Left hindlimb (tissue), 1 donor: ENCODE data around the gene TAAR1.
"Not testable (repeated sequence)": the region's sequence is repeated elsewhere in the genome, so short reads cannot be mapped to it uniquely, and the experiment has no call there.

Experiments used
- DNase-seq: peaks from one replicate; pipeline ENCODE4 v3.0.0-alpha.2; 2018

TAAR1 gene

DNA sequence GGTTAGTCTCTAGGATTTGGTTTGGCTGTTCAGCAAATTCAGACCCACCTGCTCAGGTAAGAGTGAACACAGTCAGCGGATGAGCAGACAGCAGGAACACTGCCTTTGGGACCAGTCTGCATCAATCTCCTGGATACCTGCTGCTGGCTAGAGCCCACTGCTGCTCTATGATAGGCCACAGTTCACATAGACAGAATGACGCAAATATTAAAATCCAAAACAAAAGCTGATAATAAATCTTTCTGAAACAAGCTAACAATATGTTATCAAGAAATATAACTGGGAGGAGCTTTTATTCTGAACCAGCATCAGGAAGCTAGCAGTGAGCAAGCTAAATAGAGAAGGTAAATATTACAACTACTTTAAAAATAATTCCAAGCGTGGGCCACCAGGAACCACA is at the start of gene TAAR1:
TSS of gene TAAR1 (minus strand) at position 101 of the 400 bp plus-strand sequence. CDS start 13,179 bp downstream, outside the sequence.
- no peak for DNase-seq

DNA sequence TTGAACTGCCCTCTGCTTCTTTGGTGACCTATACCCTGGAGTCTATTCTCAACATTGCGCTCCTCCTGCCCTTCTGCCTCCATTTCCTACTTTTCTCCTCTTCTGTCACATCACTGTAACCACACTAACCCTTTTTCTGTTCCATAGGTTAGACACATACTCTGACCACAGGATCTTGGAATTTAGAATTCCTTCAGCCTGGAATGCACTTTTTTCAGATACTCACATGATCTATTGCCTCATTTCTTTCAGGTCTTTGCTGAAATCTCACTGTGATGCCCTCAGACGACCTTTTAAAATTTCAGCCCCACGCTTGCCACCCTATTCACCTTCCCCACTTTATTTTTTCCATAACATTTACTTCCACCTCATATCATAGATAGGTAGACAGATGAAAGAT is 49.8 kb upstream of the TAAR1 start:
- DNase-seq, result no peak

- DNase-seq, result no peak
Measured at GRCh38 chr6:132708002-132708401, 49.0 kb upstream of the TAAR1 start.

GRCh38 chr6:132706756-132707155 is 47.8 kb upstream of the TAAR1 start:
- not testable (repeated sequence) for DNase-seq

- DNase-seq, result no peak
Measured at GRCh38 chr6:132703936-132704335, 45.0 kb upstream of the TAAR1 start.

- DNase-seq, result no peak
Measured at GRCh38 chr6:132698608-132699007, 39.6 kb upstream of the TAAR1 start.

DNA sequence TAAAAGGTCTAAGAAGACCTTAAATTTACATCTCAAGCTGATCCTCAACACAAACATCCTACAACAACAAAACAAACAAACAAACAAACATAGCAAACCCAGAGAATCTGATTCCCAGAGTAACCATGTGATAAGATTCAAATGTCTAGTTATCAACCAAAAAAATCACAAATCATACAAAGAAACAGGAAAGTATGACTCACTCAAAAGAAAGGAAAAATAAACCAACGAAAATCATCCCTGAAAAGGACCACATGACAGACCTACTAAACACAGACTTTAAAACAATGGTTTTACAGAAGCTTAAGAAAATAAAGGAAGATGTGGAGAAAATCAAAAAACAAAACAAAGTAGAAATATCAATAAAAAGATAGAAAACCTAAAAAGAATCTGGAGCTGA is 36.8 kb upstream of the TAAR1 start:
- DNase-seq, result no peak

DNA sequence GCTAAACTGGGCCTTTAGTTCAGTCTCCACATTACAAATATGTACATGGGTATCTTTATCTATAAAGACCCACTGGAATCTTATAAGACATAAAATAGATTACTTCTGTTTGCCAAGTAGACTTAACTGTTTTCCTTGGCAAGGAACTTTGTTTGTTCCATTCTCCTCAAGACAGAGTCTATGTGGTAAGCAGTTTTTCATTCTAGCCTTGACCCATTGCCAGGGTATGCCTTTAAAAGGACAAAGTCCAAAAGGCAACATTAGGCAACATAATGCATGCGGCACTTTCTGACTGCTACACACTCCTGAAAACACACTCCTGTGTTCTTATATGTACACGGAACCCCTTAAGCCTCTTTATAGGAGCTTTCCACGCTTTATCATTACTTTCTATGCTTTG is 34.5 kb upstream of the TAAR1 start:
- DNase-seq, result no peak

DNA sequence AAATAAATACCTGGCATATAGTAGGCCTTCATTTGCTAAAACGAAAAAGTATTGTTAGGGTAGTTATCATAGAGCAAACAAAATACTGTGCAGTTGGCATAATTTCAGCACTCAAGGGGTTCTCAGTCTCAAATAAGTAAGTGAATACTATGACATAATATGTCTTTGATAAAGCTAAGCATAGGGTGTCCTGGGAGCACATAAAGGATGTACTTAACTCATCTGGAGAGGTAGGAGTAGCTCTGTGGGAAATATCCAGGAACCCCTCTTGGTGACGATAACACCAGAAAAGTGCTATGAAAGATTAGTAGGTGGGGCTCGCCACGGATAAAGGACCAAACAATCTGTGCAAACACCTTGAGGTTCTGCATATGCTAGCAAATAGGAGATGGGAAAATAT is 31.7 kb upstream of the TAAR1 start:
- no peak for DNase-seq

GRCh38 chr6:132687306-132687705 is 28.3 kb upstream of the TAAR1 start:
- no peak for DNase-seq

DNA sequence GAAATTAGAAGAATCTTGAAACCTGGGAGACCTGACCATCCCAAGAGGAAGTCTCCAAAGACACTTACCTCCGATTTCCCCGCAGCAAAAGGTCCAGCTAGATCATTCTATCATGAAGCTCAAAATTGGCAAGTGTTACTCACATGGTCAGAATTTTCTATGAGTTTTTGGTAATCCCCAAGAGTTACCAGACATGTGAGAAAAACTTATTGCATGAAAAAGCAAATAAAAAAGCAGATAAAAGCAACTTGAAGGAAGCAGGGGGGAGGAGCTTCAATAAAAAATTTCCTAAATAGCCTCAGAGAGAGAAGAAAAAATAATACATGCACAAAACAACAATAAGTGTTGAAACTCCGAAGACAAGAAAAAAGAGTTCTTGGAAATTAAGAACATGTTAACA is 27.5 kb upstream of the TAAR1 start:
- no peak for DNase-seq

GRCh38 chr6:132685009-132685408 is 26.0 kb upstream of the TAAR1 start:
- DNase-seq, result no peak

DNA sequence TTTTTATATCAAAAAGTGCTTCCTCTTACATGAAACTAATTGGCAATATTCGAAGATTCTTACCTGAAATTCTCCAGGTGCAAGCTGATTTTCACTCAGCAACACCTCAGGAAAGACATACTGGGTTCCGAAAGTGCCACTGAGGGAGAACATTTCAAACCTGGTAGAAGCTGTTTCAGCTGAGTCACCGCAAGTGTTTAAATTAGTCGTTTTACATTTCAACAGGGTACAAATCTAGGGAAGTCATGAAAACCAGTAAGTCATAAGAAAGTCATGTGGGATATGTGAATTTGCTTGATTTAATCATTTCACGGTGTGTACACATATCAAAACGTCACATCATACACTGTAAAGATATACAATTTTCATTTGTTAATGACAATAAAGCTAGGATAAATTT is 25.3 kb upstream of the TAAR1 start:
- no peak for DNase-seq

- no peak for DNase-seq
Measured at GRCh38 chr6:132683543-132683942, 24.6 kb upstream of the TAAR1 start.

DNA sequence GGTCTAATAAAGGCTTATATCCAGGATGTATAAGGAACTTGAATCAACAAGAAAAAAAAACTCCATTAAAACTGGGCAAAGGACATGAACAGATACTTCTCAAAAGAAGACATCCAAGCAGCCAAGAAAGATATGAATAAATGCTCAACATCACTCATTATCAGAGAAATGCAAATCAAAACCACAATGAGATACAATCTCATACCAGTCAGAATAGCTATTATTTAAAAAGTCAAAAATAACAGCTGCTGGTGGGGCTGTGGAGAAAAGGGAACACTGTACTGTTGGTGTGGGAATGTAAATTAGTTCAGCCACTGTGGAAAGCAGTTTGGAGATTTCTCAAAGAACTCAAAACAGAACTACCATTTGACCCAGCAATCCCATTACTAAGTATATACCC is 20.1 kb upstream of the TAAR1 start:
- DNase-seq, result not testable (repeated sequence)

DNA sequence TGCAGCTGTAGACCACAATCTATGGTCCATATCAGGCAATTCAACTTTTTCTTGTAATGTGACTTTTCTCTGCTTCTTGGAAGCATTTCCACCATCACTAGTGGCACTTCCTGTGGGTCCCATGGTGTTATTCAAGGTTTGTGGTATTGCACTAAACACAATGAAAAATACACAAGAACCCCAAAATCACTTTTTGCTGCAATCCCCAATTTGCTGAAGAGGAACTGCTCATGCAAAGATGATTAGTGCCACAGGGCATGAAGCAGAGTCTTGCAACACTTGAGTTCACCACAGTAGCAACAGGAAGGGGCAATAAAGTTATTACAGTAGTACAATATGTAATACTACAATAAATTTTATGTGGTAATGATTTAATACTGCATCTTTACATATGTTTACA is 16.8 kb upstream of the TAAR1 start:
- no peak for DNase-seq

DNA sequence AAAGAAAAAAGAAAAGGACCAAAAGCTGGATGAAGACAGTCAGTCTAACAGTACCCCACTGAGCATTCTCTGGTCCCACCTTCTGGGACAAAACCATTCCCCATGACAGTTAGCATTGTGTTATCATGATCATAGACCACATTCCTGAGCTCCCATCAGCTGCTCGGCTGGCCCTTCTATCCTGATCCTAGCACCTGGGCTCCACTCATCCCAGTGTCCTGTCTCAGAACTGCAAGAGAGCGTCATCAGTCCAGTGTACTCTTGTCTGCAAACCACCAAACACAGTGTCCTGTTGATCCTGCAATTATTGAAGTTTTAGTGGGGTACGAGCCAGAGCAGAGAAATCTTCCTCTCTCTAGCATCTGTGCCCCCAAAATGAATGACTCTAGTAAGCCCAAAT is 16.0 kb upstream of the TAAR1 start:
- DNase-seq, result no peak

DNA sequence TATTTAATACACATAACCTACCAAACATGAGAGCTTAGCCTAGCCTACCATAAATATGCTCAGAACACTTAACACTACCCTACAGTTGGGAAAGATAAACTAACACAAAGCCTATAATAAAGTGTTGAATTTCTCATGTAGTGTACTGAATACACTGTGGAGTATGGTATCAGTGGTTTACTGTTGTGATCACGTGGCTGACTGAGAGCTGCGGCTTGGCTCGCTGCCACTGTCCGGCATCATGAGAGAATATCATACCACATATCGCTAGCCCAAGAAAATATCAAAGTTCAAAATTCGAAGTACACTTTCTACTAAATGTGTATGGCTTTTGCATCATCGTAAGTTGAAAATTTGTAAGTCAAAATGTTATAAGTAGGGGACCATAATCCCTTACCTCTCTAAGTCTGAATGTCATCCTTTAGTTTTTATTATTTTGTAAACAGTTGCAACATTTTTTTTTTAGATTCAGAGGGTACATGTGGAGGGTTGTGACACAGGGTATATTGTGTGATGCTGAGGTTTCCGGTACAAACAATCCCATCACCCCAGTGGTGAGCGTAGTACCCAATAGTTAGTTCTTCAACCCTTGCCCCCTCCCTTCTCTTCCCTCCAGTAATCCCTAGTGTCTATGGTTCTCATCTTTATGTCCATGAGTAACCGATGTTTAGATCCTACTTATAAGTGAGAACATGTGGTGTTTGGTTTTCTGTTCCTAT is 14.6 kb upstream of the TAAR1 start:
- peak; percentile 30 for DNase-seq

DNA sequence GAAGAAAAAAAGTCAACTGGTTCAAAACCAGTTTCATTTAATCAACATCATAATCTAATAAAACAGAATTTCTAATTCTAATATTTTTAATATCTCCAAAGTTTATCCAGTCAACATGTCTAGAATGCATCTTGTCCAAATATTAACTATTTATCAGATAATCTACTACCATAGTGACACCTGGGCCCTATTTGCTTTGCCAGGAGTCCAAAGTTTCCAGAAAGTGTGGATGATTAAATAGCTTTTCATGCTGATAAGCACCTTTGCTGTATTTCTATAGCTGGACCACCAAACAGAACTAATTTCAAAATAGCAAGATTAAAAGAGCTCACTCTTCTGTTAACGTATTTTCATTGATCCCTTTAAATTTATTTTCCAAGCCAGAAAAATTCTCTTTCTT is 12.3 kb upstream of the TAAR1 start:
- no peak for DNase-seq

DNA sequence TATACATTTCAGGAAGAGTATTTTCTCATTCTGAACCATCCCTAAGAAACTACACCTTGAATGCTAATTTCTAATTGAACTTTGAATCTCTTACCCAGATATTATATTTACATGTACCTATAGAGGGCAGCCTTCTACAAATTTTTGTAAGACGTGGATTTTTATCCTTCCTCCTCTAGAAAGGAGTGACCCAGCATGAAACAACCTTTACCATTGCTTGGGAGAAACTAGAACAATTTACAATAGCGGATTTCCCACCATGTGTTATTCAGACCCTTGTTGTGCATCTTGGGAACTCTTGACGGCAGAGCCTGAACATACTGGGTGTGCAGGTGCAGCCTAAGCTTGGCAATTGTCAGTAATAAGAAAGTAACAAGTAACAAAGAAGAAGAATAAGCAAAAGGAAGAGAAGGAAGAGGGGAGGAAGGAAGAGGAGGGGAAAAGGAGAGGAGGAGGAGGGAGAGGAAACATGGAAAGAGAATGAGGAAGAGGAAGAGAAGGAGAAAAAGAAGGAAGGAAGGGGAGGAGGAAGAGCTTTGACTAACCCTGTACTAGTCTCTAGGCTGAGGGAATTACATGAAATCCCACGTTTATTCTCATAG is 10.8 kb upstream of the TAAR1 start:
- DNase-seq, result no peak

DNA sequence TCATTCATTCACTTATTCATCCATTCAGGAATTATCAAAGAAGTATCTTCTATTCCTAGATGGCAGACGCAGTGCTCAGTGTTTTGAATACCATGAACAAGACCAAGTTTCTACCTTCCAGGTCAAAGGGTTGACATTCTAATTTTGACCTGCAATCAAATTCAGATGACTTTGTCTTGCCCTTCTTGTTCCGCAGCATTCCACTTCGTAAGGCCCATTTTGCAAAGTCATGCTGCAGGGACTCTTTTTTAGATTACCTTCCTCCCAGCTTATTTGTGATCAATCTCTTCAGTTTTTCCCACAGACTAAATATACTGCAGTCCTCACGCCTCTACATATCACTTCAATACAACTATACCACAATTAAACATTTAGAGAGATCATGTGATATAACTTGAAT is 7.1 kb upstream of the TAAR1 start:
- DNase-seq, result no peak

GRCh38 chr6:132664309-132665034 is 5.5 kb upstream of the TAAR1 start:
- no peak for DNase-seq

DNA sequence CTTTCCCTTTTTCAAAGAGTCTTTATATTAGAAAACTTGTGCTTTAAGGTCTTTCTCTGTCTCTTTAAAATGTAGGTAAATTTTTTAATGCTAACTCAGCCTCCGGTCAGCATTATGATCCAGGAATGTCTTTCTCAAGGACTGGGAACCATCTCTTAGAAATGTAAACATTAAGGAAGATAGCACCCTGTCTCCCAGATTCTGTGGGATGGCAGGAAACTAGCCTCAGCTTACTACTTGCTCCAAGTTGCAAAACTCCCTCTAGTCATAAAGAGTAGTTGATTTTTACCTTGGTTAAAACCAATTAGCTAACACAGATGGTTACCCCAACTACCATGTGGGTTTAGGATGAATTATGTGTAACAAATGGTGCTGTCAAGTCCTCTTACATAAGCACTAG is 4.7 kb upstream of the TAAR1 start:
- no peak for DNase-seq

DNA sequence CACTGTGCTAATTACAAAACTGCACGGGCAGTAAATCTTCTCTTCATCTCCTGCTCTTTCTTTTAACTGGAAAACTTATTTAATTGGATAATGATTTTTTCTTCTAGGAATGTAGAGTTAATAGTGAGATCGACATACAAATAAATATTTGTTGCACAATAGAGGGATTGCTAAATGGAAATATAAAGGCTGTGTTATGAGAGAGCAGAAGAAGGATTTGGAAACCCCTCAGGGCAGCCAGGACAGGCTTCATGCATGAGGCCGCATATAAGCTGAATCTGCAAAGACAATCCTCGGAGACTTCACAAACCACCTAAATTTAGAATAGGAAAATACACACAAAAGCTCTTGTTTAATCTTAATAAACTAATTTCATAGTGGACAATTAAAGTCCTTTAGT is 2.9 kb upstream of the TAAR1 start:
- DNase-seq, result no peak
